ENCODE data around the gene CCDC159.
"Not testable (repeated sequence)": the region's sequence is repeated elsewhere in the genome, so short reads cannot be mapped to it uniquely, and the experiment has no call there.

CCDC159 gene

DNA sequence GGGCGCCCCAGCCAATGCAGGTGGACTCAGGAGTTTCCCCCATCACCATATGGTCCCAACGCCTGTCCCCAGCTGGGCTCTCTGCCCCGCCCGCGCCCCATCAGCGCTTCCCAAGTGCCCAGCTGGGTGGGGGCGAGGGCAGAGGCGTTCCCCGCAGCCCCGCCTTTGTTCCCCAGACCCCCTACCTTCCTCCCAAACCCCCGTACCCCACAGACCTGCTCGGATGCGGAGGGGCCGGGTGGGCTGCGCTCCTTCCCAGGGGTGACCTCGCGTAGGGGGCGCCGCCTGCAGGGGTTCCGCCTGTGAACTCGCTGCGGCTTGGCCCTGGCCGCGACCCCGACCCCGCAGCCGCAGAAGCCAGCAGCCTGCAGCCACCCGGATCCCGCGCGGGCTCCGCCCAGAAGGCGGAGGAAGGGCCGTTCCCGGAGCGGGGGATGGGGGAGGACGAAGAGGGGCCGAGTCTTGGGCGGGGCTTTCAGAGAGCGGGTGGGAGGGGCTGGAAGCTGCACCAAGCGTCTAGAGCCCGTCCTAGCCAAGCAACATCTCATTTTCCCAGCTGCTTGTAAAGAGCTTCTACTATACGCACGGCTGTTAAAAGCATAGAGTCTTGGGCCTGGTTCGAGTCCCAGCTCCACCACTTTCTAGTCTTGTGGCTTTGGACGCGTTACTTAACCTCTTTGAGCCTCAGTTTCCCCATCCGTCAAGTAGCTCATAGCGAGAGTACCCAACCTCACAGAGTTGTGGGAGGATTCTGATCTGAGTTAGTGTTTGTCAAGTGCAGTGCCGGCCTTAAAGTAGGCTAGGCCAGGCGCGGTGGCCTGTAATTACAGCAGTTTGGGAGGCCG lies 6.8 kb upstream of the CCDC159 start, which contains the start of gene RAB3D:
Gene RAB3D, minus strand, starts transcription at position 404 of the 845 bp plus-strand sequence. CDS start 2,258 bp downstream, outside the sequence.
- H3K4me1 ChIP-seq (ENCODE audit: control insufficient read depth, insufficient read depth, low read length), result peaks cover 18% of the 10 kb centered on the region
- no peaks in the 10 kb centered on the region for H3K27me3 ChIP-seq (replicated peaks; ENCODE audit: control insufficient read depth, insufficient read depth, low read length)
- peak within 1 kb of the TSS; percentile 78 for H3K4me3 ChIP-seq (ENCODE audit: low read length)
- peaks cover 4% of the 10 kb centered on the region for H3K36me3 ChIP-seq (ENCODE audit: control insufficient read depth, insufficient read depth, low read length, severe bottlenecking)
- H3K9ac ChIP-seq (ENCODE audit: low read length), result peak within 1 kb of the TSS; percentile 67
- H3K9me3 ChIP-seq (ENCODE audit: control insufficient read depth, low read length), result no peaks in the 10 kb centered on the region
- DNase-seq (ENCODE audit: low read depth), result peak; percentile 96

DNA sequence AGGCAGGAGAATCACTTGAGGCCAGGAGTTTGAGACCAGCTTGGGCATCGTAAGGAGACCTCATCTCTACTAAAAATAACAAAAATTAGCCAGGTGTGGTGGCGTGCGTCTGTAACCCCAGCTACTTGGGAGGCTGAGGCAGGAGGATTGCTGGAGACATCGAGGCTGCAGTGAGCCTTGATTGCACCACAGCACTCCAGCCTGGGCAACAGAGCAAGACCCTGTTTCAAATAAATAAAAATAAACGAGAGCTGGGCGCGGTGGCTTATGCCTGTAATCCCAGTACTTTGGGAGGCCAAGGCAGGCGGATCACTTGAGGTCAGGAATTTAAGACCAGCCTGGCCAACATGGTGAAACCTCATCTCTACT lies 6.2 kb upstream of the CCDC159 start:
- Histone ChIP-seq H3K9ac (ENCODE audit: low read length) (peak overlapping the region; percentile 17), H3K4me3 (ENCODE audit: low read length) (peak overlapping the region; percentile 78), H3K4me1 (ENCODE audit: control insufficient read depth, insufficient read depth, low read length) (peaks cover 22% of the 10 kb centered on the region)
- not testable (repeated sequence) for DNase-seq (ENCODE audit: low read depth); H3K9me3 ChIP-seq (ENCODE audit: control insufficient read depth, low read length); H3K27me3 ChIP-seq (replicated peaks; ENCODE audit: control insufficient read depth, insufficient read depth, low read length); H3K36me3 ChIP-seq (ENCODE audit: control insufficient read depth, insufficient read depth, low read length, severe bottlenecking)

DNA sequence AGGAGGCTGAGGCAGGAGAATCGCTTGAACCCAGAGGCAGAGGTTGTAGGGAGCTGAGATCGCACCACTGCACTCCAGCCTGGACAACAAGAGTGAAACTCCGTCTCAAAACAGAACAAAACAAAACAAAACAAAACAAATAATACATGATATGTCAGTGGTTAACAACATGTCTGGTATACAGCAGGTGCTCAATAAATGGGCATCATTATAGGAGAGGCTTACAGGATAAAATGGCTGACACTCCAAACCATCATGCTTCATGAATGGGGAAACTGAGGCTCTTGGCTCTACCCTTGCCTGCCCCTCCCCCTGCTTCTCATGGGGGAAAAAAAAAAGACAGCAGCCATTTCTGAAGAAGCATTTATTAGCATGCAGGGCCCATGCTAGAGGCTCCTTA lies 3.9 kb upstream of the CCDC159 start:
- no peak overlapping the region for H3K4me3 ChIP-seq (ENCODE audit: low read length)
- no peaks in the 10 kb centered on the region for H3K27me3 ChIP-seq (replicated peaks; ENCODE audit: control insufficient read depth, insufficient read depth, low read length)
- H3K9ac ChIP-seq (ENCODE audit: low read length), result no peak overlapping the region
- H3K4me1 ChIP-seq (ENCODE audit: control insufficient read depth, insufficient read depth, low read length), result peaks cover 35% of the 10 kb centered on the region
- DNase-seq (ENCODE audit: low read depth), result no peak
- H3K36me3 ChIP-seq (ENCODE audit: control insufficient read depth, insufficient read depth, low read length, severe bottlenecking), result no peaks in the 10 kb centered on the region
- H3K9me3 ChIP-seq (ENCODE audit: control insufficient read depth, low read length), result no peaks in the 10 kb centered on the region

DNA sequence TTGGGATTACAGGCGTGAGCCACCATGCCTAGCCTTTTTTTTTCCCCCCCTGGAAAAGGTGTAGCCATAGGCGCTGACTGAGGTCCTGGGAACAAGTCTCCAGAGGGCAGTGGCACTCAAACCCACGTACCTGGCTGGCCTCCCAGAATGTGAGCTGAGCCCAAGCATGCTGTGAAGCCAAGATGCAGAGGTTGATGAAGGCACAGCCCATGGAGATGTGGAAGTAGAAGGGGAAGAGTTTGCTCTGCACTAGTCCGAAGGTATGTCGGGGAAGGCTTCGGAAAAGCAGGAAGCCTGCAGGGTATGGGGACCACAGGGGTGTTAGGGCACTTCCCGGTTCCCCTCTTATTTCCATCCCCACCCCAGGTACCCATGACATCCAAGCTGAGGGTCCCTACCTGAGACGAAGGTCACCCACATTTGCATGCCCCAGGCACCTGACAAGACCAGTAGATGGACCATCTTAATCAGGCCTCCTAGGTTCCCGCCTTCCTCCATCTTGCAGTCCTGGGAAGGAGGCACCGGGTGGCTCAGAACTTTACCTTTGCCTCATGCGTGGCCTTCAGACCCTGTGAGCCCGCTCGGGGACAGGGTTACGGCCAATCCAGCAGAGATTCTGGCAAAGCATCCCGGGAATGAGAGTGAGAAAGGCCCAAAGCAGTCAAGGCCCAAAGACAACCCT lies 1.1 kb upstream of the CCDC159 start:
- Histone ChIP-seq H3K4me1 (ENCODE audit: control insufficient read depth, insufficient read depth, low read length) (peaks cover 23% of the 10 kb centered on the region), H3K9ac (ENCODE audit: low read length) (peak overlapping the region; percentile 90), H3K4me3 (ENCODE audit: low read length) (peak overlapping the region; percentile 94), H3K9me3 (ENCODE audit: control insufficient read depth, low read length) (peaks cover 9% of the 10 kb centered on the region), H3K36me3 (ENCODE audit: control insufficient read depth, insufficient read depth, low read length, severe bottlenecking) (no peaks in the 10 kb centered on the region), H3K27me3 (replicated peaks; ENCODE audit: control insufficient read depth, insufficient read depth, low read length) (no peaks in the 10 kb centered on the region)
- peak; percentile 11 for DNase-seq (ENCODE audit: low read depth)

DNA sequence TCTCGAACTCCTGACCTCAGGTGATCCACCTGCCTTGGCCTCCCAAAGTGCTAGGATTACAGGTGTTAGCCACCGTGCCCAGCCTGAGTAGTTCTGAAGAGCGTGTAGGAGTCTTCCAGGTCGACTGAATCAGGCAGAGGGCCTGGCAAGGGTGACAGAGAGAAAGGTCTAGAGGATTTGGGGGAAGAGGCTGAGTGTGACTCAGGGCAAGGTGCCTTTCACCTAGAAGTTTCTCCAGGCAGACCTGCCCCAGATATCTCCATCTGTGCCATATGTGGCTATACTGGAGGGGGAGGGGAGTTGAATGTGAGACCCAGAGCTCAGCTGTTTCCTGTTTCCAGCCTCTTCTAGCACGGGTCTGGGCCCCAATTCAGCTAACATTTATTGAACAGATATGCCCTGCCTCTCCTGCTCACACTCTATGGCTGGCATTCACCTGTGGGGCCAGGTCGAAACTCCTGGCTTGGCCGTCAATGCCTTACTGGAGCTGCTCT lies 1.3 kb downstream of the CCDC159 start:
- Histone ChIP-seq H3K9ac (ENCODE audit: low read length) (no peak overlapping the region), H3K27me3 (replicated peaks; ENCODE audit: control insufficient read depth, insufficient read depth, low read length) (no peaks in the 10 kb centered on the region), H3K4me3 (ENCODE audit: low read length) (no peak overlapping the region), H3K4me1 (ENCODE audit: control insufficient read depth, insufficient read depth, low read length) (peaks cover 23% of the 10 kb centered on the region), H3K9me3 (ENCODE audit: control insufficient read depth, low read length) (peaks cover 9% of the 10 kb centered on the region), H3K36me3 (ENCODE audit: control insufficient read depth, insufficient read depth, low read length, severe bottlenecking) (no peaks in the 10 kb centered on the region)
- no peak for DNase-seq (ENCODE audit: low read depth)

GRCh38 chr19:11349171-11349570 lies 2.9 kb downstream of the CCDC159 start:
- DNase-seq (ENCODE audit: low read depth), result no peak
- H3K9me3 ChIP-seq (ENCODE audit: control insufficient read depth, low read length), result peaks cover 9% of the 10 kb centered on the region
- H3K4me1 ChIP-seq (ENCODE audit: control insufficient read depth, insufficient read depth, low read length), result peaks cover 19% of the 10 kb centered on the region
- H3K9ac ChIP-seq (ENCODE audit: low read length), result no peak overlapping the region
- no peak overlapping the region for H3K4me3 ChIP-seq (ENCODE audit: low read length)
- no peaks in the 10 kb centered on the region for H3K36me3 ChIP-seq (ENCODE audit: control insufficient read depth, insufficient read depth, low read length, severe bottlenecking)
- H3K27me3 ChIP-seq (replicated peaks; ENCODE audit: control insufficient read depth, insufficient read depth, low read length), result no peaks in the 10 kb centered on the region

DNA sequence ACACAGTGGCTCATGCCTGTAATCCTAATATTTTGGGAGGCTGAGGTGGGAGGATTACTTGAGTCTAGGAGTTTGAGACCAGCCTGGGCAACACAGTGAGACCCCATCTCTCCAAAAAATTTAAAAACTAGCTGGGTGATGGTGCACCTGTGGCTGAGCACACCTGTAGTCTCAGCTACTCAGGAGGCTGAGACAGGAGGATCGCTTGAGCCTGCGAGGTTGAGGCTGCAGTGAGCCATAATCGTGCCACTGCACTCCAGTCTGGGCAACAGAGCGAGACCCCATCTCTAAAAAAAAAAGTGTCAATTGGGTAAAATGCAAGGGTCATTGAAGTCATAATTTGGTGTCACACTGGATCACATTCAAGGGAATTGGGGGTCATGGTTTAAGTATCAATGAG lies 7.8 kb downstream of the CCDC159 start:
- not testable (repeated sequence) for DNase-seq (ENCODE audit: low read depth); H3K36me3 ChIP-seq (ENCODE audit: control insufficient read depth, insufficient read depth, low read length, severe bottlenecking); H3K4me3 ChIP-seq (ENCODE audit: low read length)

GRCh38 chr19:11355160-11356073 lies 9.1 kb downstream of the CCDC159 start, which contains the start of gene PLPPR2:
Gene PLPPR2, plus strand, starts transcription at chr19:11355432. Its CDS starts 2,242 bp downstream, at chr19:11357674.
- peak; percentile 98 for DNase-seq (ENCODE audit: low read depth)
- peak within 1 kb of the TSS; percentile 84 for H3K9ac ChIP-seq (ENCODE audit: low read length)
- H3K4me1 ChIP-seq (ENCODE audit: control insufficient read depth, insufficient read depth, low read length), result peaks cover 11% of the 10 kb centered on the region
- no peaks in the 10 kb centered on the region for H3K9me3 ChIP-seq (ENCODE audit: control insufficient read depth, low read length)
- H3K4me3 ChIP-seq (ENCODE audit: low read length), result peak within 1 kb of the TSS; percentile 81
- H3K36me3 ChIP-seq (ENCODE audit: control insufficient read depth, insufficient read depth, low read length, severe bottlenecking), result peaks cover 14% of the 10 kb centered on the region
- H3K27me3 ChIP-seq (replicated peaks; ENCODE audit: control insufficient read depth, insufficient read depth, low read length), result no peaks in the 10 kb centered on the region

More for the DNA sequence above, 7.8 kb downstream of the CCDC159 start:
- not testable (repeated sequence) for H3K9me3 ChIP-seq (ENCODE audit: control insufficient read depth, low read length); H3K9ac ChIP-seq (ENCODE audit: low read length); H3K27me3 ChIP-seq (replicated peaks; ENCODE audit: control insufficient read depth, insufficient read depth, low read length)
- H3K4me1 ChIP-seq (ENCODE audit: control insufficient read depth, insufficient read depth, low read length), result peaks cover 11% of the 10 kb centered on the region

- Histone ChIP-seq H3K9me3 (ENCODE audit: control insufficient read depth, low read length) (no peaks in the 10 kb centered on the region), H3K4me3 (ENCODE audit: low read length) (peak overlapping the region; percentile 81), H3K36me3 (ENCODE audit: control insufficient read depth, insufficient read depth, low read length, severe bottlenecking) (peaks cover 18% of the 10 kb centered on the region), H3K27me3 (replicated peaks; ENCODE audit: control insufficient read depth, insufficient read depth, low read length) (no peaks in the 10 kb centered on the region), H3K9ac (ENCODE audit: low read length) (peak overlapping the region; percentile 84), H3K4me1 (ENCODE audit: control insufficient read depth, insufficient read depth, low read length) (peaks cover 11% of the 10 kb centered on the region)
- DNase-seq (ENCODE audit: low read depth), result no peak
These were observed 9.7 kb downstream of the CCDC159 start for GRCh38 chr19:11356074-11356397.

DNA sequence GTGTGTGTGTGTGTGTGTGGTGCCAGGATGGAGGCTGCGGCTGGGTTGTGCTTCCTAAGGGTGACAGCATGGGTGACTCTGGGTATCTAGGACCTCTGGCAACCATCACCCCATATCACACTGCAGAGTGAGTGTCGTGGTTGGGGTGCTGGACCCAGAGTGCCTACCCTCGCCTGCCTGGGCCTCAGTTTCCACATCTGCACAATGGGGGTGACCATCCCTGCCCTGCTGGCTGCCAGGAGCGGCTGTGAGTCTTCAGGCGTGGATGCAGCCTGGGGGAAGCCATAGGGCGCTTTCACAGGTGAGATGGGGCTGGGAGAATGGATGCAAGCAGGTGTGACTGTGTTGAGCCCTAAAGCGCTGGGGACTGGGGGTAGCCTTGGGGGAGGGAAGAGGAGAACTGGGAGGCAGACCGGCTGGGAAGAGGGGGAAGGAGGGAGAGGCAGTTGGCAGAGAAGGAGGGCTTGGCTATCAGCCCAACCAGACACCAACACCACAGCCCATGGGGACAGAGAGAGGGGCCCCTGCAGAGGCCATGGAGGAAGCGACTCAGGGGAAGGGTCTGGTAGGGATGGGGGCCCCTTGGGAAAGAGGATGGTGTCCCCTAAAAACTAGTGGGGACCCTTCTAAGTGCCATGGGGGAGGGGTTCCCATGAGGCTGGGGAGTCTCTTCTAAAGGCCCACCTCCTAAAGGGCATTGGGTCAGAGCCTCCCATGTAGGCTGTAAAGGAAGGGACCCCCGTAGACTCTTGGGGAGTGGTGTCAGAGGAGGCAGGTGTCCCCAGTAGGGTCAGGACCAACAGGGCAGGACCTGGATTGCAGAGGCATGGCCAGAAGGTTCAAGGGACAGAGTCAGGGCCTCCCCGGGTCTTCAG lies 10.6 kb downstream of the CCDC159 start:
- no peaks in the 10 kb centered on the region for H3K27me3 ChIP-seq (replicated peaks; ENCODE audit: control insufficient read depth, insufficient read depth, low read length)
- H3K9me3 ChIP-seq (ENCODE audit: control insufficient read depth, low read length), result no peaks in the 10 kb centered on the region
- peak overlapping the region; percentile 81 for H3K4me3 ChIP-seq (ENCODE audit: low read length)
- peaks cover 26% of the 10 kb centered on the region for H3K36me3 ChIP-seq (ENCODE audit: control insufficient read depth, insufficient read depth, low read length, severe bottlenecking)
- peaks cover 11% of the 10 kb centered on the region for H3K4me1 ChIP-seq (ENCODE audit: control insufficient read depth, insufficient read depth, low read length)
- no peak for DNase-seq (ENCODE audit: low read depth)
- no peak overlapping the region for H3K9ac ChIP-seq (ENCODE audit: low read length)

Data from adipocyte (in vitro differentiated cells).